ENCODE results near the gene ACBD6.
A peak's percentile ranks its signal among the peaks of the same experiment; 100 is the strongest.

ACBD6 gene

GRCh38 chr1:180287988-180288705, 214.2 kb downstream of the ACBD6 start:
- no peak for DNase-seq

- DNase-seq = no peak
Measured at GRCh38 chr1:180286417-180286816, 216.0 kb downstream of the ACBD6 start.

GRCh38 chr1:180283098-180283497, 219.3 kb downstream of the ACBD6 start:
- no peak for DNase-seq

GRCh38 chr1:180282401-180283044, 219.9 kb downstream of the ACBD6 start:
- no peak for DNase-seq

- no peak for DNase-seq
Measured at GRCh38 chr1:180281490-180281889, 220.9 kb downstream of the ACBD6 start.

- DNase-seq = no peak
Measured at GRCh38 chr1:180280617-180281016, 221.8 kb downstream of the ACBD6 start.

- no peak for DNase-seq
Measured at GRCh38 chr1:180279651-180280050, 222.7 kb downstream of the ACBD6 start.

- peak; percentile 85 to 90 for DNase-seq
Measured at GRCh38 chr1:180278596-180279395, 223.6 kb downstream of the ACBD6 start.

GRCh38 chr1:180278194-180278515, 224.2 kb downstream of the ACBD6 start:
- no peak for DNase-seq

- DNase-seq = no peak
Measured at GRCh38 chr1:180277476-180278193, 224.7 kb downstream of the ACBD6 start.

GRCh38 chr1:180275726-180276125, 226.7 kb downstream of the ACBD6 start:
- no peak for DNase-seq

GRCh38 chr1:180274221-180274620, 228.2 kb downstream of the ACBD6 start:
- no peak for DNase-seq

GRCh38 chr1:180273066-180273465, 229.3 kb downstream of the ACBD6 start:
- no peak for DNase-seq

GRCh38 chr1:180272395-180272794, 230.0 kb downstream of the ACBD6 start:
- no peak for DNase-seq

GRCh38 chr1:180271272-180272255, 230.8 kb downstream of the ACBD6 start:
- DNase-seq = no peak

- DNase-seq = no peak
Measured at GRCh38 chr1:180270530-180271271, 231.7 kb downstream of the ACBD6 start.

- DNase-seq = peak in 1 of 2 experiments; percentile 30
Measured at GRCh38 chr1:180269645-180270529, 232.5 kb downstream of the ACBD6 start.

GRCh38 chr1:180268556-180269075, 233.8 kb downstream of the ACBD6 start:
- DNase-seq = no peak

GRCh38 chr1:180267761-180268555, 234.4 kb downstream of the ACBD6 start:
- no peak for DNase-seq

Data from AML-193 (cell line).